Liver (tissue), 9 donors: ENCODE data around the gene UCHL3. TPM values are rescaled to one million over a fixed set of nuclear protein-coding genes. Genes with fewer than 3 reads are reported as not detected.
A peak's percentile ranks its signal among the peaks of the same experiment; 100 is the strongest.

ENCODE experiments used
- DNase-seq: peaks from one replicate; pipeline ENCODE4 v3.0.0-alpha.2; 2017; ENCODE audit warnings: low spot score
- H3K27ac ChIP-seq, 2 donors: one replicate each; pipeline ENCODE4 v1.7.0; 2013; ENCODE audit warnings: inconsistent platforms in 2 of 2, low read length in 2 of 2, control low read depth in 1 of 2, low read depth in 1 of 2, mild to moderate bottlenecking in 1 of 2
- H3K27me3 ChIP-seq, 4 donors: one replicate each; pipeline versions ENCODE4 v1.6.1 to v1.7.0; 2013; ENCODE audit warnings: low read length in 3 of 4, inconsistent platforms in 1 of 4, mild to moderate bottlenecking in 1 of 4, moderate library complexity in 1 of 4; ENCODE audit not compliant: control insufficient read depth in 4 of 4, insufficient read depth in 4 of 4
- H3K36me3 ChIP-seq, 4 donors: one replicate each; pipeline versions ENCODE4 v1.6.1 to v1.7.0; 2013; ENCODE audit warnings: low read length in 3 of 4, mild to moderate bottlenecking in 3 of 4, low read depth in 1 of 4, moderate library complexity in 1 of 4; ENCODE audit not compliant: control insufficient read depth in 4 of 4, insufficient read depth in 3 of 4
- H3K4me1 ChIP-seq, 4 donors: one replicate each; pipeline versions ENCODE4 v1.6.1 to v1.7.0; 2013; ENCODE audit warnings: low read length in 3 of 4, mild to moderate bottlenecking in 3 of 4, moderate library complexity in 1 of 4; ENCODE audit not compliant: control insufficient read depth in 4 of 4, insufficient read depth in 4 of 4
- H3K4me3 ChIP-seq, 3 donors: one replicate each; pipeline versions ENCODE4 v1.6.1 to v1.7.0; 2013; ENCODE audit warnings: low read length in 3 of 3, control low read depth in 1 of 3, low read depth in 1 of 3, mild to moderate bottlenecking in 1 of 3
- H3K9ac ChIP-seq, 2 donors: one replicate each; pipeline ENCODE4 v1.7.0; 2013; ENCODE audit warnings: low read length in 2 of 2, mild to moderate bottlenecking in 2 of 2, moderate library complexity in 2 of 2, control low read depth in 1 of 2, low read depth in 1 of 2
- H3K9me3 ChIP-seq, 4 donors: one replicate each; pipeline versions ENCODE4 v1.6.1 to v1.7.0; 2013; ENCODE audit warnings: low read length in 3 of 4; ENCODE audit not compliant: control insufficient read depth in 4 of 4
- EGR1 ChIP-seq, 2 donors: IDR thresholded peaks; 2 replicates each; pipeline ENCODE4 v1.6.1; 2016 to 2018; ENCODE audit warnings: antibody characterized with exemption in 2 of 2, low read depth in 2 of 2
- FOXA1 ChIP-seq: IDR thresholded peaks from 2 replicates; pipeline ENCODE4 v1.6.1; 2016; ENCODE audit warnings: antibody characterized with exemption
- FOXA2 ChIP-seq: IDR thresholded peaks from 2 replicates; pipeline ENCODE4 v1.6.1; 2016; ENCODE audit warnings: antibody characterized with exemption
- GABPA ChIP-seq, 2 donors: IDR thresholded peaks in 1 of 2; conservative IDR thresholded peaks in 1 of 2; 2 replicates each; pipeline ENCODE4 v1.6.1; 2016; ENCODE audit warnings: antibody characterized with exemption in 2 of 2, mild to moderate bottlenecking in 1 of 2, moderate library complexity in 1 of 2
- HNF4A ChIP-seq, 2 donors: conservative IDR thresholded peaks; 2 replicates each; pipeline ENCODE4 v1.6.1; 2016; ENCODE audit warnings: antibody characterized with exemption in 2 of 2, mild to moderate bottlenecking in 2 of 2
- HNF4G ChIP-seq: IDR thresholded peaks from 2 replicates; pipeline ENCODE4 v1.6.1; 2016; ENCODE audit warnings: antibody characterized with exemption
- JUND ChIP-seq, 2 donors: IDR thresholded peaks; 2 replicates each; pipeline ENCODE4 v1.6.1; 2016; ENCODE audit warnings: antibody characterized with exemption in 2 of 2
- NR2F2 ChIP-seq: IDR thresholded peaks from 2 replicates; pipeline ENCODE4 v1.6.1; 2016; ENCODE audit warnings: antibody characterized with exemption
- RAD21 ChIP-seq, 2 donors: IDR thresholded peaks; 2 replicates each; pipeline ENCODE4 v1.6.1; 2016; ENCODE audit warnings: antibody characterized with exemption in 2 of 2, mild to moderate bottlenecking in 2 of 2
- RXRA ChIP-seq, 2 donors: IDR thresholded peaks; 2 replicates each; pipeline ENCODE4 v1.6.1; 2017 to 2018; ENCODE audit warnings: antibody characterized with exemption in 2 of 2, mild to moderate bottlenecking in 1 of 2
- SP1 ChIP-seq: IDR thresholded peaks from 2 replicates; pipeline ENCODE4 v1.6.1; 2018; ENCODE audit warnings: antibody characterized with exemption, mild to moderate bottlenecking
- TAF1 ChIP-seq: conservative IDR thresholded peaks from 2 replicates; pipeline ENCODE4 v1.6.1; 2016; ENCODE audit warnings: antibody characterized with exemption, mild to moderate bottlenecking
- YY1 ChIP-seq: IDR thresholded peaks from 2 replicates; pipeline ENCODE4 v1.6.1; 2016; ENCODE audit warnings: antibody characterized with exemption, mild to moderate bottlenecking
- WGBS: extraction: QIAGEN DNeasy Blood & Tissue Kit; methylation state at CpG from one replicate; pipeline ENCODE4 v1.1.7; 2013; 5-methylcytosine and 5-hydroxymethylcytosine counted together
- polyA plus RNA-seq, 2 donors: library from polyadenylated mRNA; stranded (reverse) in 1 of 2; unstranded in 1 of 2; fragments of 200-250 nt in 1 of 2; fragments of >200 nt in 1 of 2; fragmentation: Nextera tagmentation in 1 of 2; extraction: Ambion mirVana in 1 of 2; gene quantifications; one replicate each; pipeline versions ENCODE4 v1.2.1 to v1.2.3, GENCODE V29; 2013 to 2015
- total RNA-seq, 2 donors: library from RNA; depleted of rRNA; stranded (reverse); fragments of >200 nt; gene quantifications; one replicate each; pipeline ENCODE4 v1.2.3, GENCODE V29; 2014
- TF ChIP-seq, protein P1 (sequence below): fragments of 150-350 bp; IDR thresholded peaks from 2 replicates; pipeline ENCODE4 v1.5.1; 2017; ENCODE audit warnings: improper control_type of control experiment, low read depth, low read length; ENCODE audit not compliant: missing input control
- TF ChIP-seq, protein P2 (sequence below): IDR thresholded peaks from 2 replicates; pipeline ENCODE4 v1.6.1; 2016; ENCODE audit warnings: antibody characterized with exemption
- TF ChIP-seq, protein P3 (sequence below): IDR thresholded peaks from 2 replicates; pipeline ENCODE4 v1.6.1; 2016; ENCODE audit warnings: antibody characterized with exemption
- TF ChIP-seq, protein P4 (sequence below): IDR thresholded peaks from 2 replicates; pipeline ENCODE4 v1.6.1; 2016; ENCODE audit warnings: antibody characterized with exemption, mild to moderate bottlenecking
- TF ChIP-seq, protein P5 (sequence below): IDR thresholded peaks from 2 replicates; pipeline ENCODE4 v1.6.1; 2016; ENCODE audit warnings: antibody characterized with exemption
- donor health status: healthy.
- donor health status: healthy.
- donor health status: healthy.
- donor health status: healthy.
- donor health status: healthy.

Gene UCHL3
- total and polyA plus RNA-seq, 4 donors, result 13.1 to 55.8 (median 19.7) TPM

DNA sequence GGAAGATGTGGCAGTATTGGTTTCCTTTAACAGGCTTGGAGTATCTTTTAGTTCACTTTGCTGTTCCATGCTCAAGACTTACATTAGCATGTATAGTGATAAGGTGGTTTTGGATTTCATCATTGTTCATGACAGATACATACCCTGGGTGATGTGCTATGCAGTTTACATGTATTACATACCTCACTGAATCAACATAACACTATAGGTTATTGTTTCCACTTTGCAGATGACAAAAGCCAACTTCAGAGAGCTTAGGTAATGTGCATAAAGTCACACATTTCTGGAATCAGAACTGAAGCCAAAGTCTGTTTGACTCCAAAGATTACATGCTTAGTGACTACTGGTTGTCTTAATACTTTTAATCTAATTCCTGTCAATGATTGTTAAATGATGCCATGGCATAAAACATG is 19.0 kb upstream of the UCHL3 start:
- no peak for DNase-seq
- Histone ChIP-seq H3K4me3 (no peak overlapping the region), H3K9me3 (no peaks in the 10 kb centered on the region), H3K36me3 (peaks cover 0 to 5% (median 2%) of the 10 kb centered on the region in 4 donors), H3K4me1 (peaks cover 0 to 17% (median 4%) of the 10 kb centered on the region in 4 donors), H3K9ac (no peak overlapping the region), H3K27ac (no peak overlapping the region), H3K27me3 (no peaks in the 10 kb centered on the region)
- TF ChIP-seq RAD21 (IDR thresholded peaks at IDR 0.05) (peak in 1 of 2 donors; percentile 17), NR2F2 (no peak), HNF4G (peak; percentile 23), SP1 (peak; percentile 75), EGR1 (IDR thresholded peaks at IDR 0.05; ENCODE audit: low read depth in 2 of 2) (no peak), RXRA (IDR thresholded peaks at IDR 0.05) (peak in 1 of 2 donors; percentile 29), HNF4A (conservative IDR thresholded peaks at IDR 0.05) (peak; percentile 74 to 86)

DNA sequence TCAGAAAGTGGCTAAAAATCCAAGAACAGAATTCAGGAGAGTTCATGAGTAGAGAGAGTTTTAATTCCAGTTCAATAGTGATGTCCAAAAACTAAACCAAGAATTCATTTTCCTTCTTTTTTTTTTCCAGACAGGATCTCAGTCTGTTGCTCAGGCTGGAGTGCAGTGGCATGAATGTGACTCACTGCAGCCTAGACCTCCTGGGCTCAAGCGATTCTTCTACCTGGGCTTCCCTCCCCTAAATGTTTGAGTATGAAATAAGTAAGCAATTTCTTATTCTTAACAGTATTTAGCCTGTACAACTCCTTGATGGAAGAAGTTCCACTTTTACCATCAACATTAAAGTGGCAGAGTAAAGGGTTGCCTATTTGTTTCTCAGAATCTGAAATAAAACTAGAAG is 15.7 kb upstream of the UCHL3 start:
- H3K36me3 ChIP-seq, result no peaks in the 10 kb centered on the region
- peaks cover 0 to 32% (median 14%) of the 10 kb centered on the region in 4 donors for H3K4me1 ChIP-seq
- DNase-seq, result no peak
- H3K27ac ChIP-seq, result no peak overlapping the region
- H3K4me3 ChIP-seq, result no peak overlapping the region
- no peak overlapping the region for H3K9ac ChIP-seq
- WGBS, result 97% methylated on average over 1 of the region's 1 CpG
- H3K9me3 ChIP-seq, result no peaks in the 10 kb centered on the region
- TF ChIP-seq HNF4A (conservative IDR thresholded peaks at IDR 0.05) (no peak), FOXA2 (no peak), RXRA (IDR thresholded peaks at IDR 0.05) (no peak), HNF4G (no peak), RAD21 (IDR thresholded peaks at IDR 0.05) (no peak)
- TF ChIP-seq, protein P1, sequence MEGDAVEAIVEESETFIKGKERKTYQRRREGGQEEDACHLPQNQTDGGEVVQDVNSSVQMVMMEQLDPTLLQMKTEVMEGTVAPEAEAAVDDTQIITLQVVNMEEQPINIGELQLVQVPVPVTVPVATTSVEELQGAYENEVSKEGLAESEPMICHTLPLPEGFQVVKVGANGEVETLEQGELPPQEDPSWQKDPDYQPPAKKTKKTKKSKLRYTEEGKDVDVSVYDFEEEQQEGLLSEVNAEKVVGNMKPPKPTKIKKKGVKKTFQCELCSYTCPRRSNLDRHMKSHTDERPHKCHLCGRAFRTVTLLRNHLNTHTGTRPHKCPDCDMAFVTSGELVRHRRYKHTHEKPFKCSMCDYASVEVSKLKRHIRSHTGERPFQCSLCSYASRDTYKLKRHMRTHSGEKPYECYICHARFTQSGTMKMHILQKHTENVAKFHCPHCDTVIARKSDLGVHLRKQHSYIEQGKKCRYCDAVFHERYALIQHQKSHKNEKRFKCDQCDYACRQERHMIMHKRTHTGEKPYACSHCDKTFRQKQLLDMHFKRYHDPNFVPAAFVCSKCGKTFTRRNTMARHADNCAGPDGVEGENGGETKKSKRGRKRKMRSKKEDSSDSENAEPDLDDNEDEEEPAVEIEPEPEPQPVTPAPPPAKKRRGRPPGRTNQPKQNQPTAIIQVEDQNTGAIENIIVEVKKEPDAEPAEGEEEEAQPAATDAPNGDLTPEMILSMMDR, result no peak
- H3K27me3 ChIP-seq, result no peaks in the 10 kb centered on the region

DNA sequence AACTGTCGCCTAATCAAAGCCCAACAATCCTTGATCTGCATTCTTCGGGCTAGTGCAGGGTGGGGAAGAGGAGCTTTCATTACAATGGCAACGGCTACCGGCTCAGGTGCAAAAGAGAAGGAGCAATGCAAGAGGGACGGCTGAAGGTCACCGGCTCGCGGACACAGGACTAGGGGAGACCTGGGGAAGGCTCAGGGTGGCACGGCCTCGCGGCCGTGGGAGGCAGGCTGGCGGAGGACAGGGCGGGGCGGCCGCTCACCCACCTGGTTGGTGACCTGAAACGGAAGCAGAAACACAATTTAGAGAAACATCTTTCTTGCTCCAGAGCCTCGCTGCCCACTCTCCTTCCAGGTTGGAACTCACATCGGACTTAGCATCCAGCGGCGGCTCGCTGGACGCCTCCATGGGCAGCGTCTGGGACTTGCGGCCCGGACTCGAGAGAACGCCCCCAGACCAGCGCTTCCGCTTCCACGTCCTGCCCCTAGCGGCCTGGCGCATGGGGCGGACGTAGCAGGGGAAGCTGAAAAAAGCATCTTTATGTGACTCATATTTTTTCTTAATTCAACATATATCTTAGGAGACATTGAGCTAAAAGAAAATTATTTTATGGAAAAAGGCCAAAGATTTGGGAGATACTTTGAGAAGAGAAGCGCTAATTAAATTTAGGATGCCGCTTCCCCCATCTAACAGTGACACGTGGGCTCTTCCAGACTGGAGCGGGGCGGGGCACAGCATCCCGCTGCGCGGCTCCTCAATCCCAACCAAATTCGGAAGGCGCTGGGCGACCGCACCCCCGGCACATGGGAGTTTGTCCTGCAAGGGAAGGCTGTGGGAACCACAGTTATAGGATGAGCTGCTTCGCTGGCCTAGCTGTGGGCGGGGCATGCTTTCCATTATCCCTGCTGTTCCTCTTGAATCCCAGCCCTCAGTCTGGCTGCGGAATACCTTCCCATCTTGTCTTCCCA is 11.9 kb upstream of the UCHL3 start, which contains the start of gene COMMD6:
Gene COMMD6 (minus strand): TSS at position 441 of the 965 bp plus-strand sequence. CDS start 36 bp downstream, at position 405.
- Histone ChIP-seq H3K9me3 (no peaks in the 10 kb centered on the region), H3K4me3 (peak within 1 kb of the TSS; percentile 64 to 83 (median 71)), H3K4me1 (peaks cover 0 to 15% (median 10%) of the 10 kb centered on the region in 4 donors), H3K27ac (peak within 1 kb of the TSS; percentile 63), H3K9ac (peak within 1 kb of the TSS; percentile 12 to 89), H3K36me3 (no peaks in the 10 kb centered on the region), H3K27me3 (no peaks in the 10 kb centered on the region)
- DNase-seq, result peak; percentile 77
- under 1% methylated on average over 51 of the region's 51 CpGs for WGBS
- TF ChIP-seq TAF1 (peak; percentile 68), HNF4A (conservative IDR thresholded peaks at IDR 0.05) (peak; percentile 19 to 52), GABPA (IDR thresholded peaks at IDR 0.05 in 1 of 2, conservative IDR thresholded peaks at IDR 0.05 in 1 of 2) (peak; percentile 54 to 79), FOXA2 (no peak), RAD21 (IDR thresholded peaks at IDR 0.05) (peak; percentile 40 to 43), RXRA (IDR thresholded peaks at IDR 0.05) (peak in 1 of 2 donors; percentile 25), NR2F2 (peak; percentile 64), YY1 (peak; percentile 81), EGR1 (IDR thresholded peaks at IDR 0.05; ENCODE audit: low read depth in 2 of 2) (peak; percentile 50 to 90), JUND (IDR thresholded peaks at IDR 0.05) (peak in 1 of 2 donors; percentile 82), SP1 (peak; percentile 74), FOXA1 (no peak), HNF4G (no peak)
- TF ChIP-seq, protein P2, sequence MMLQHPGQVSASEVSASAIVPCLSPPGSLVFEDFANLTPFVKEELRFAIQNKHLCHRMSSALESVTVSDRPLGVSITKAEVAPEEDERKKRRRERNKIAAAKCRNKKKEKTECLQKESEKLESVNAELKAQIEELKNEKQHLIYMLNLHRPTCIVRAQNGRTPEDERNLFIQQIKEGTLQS, result no peak
- TF ChIP-seq, protein P3, sequence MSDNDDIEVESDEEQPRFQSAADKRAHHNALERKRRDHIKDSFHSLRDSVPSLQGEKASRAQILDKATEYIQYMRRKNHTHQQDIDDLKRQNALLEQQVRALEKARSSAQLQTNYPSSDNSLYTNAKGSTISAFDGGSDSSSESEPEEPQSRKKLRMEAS, result peak; percentile 79
- TF ChIP-seq, protein P4, sequence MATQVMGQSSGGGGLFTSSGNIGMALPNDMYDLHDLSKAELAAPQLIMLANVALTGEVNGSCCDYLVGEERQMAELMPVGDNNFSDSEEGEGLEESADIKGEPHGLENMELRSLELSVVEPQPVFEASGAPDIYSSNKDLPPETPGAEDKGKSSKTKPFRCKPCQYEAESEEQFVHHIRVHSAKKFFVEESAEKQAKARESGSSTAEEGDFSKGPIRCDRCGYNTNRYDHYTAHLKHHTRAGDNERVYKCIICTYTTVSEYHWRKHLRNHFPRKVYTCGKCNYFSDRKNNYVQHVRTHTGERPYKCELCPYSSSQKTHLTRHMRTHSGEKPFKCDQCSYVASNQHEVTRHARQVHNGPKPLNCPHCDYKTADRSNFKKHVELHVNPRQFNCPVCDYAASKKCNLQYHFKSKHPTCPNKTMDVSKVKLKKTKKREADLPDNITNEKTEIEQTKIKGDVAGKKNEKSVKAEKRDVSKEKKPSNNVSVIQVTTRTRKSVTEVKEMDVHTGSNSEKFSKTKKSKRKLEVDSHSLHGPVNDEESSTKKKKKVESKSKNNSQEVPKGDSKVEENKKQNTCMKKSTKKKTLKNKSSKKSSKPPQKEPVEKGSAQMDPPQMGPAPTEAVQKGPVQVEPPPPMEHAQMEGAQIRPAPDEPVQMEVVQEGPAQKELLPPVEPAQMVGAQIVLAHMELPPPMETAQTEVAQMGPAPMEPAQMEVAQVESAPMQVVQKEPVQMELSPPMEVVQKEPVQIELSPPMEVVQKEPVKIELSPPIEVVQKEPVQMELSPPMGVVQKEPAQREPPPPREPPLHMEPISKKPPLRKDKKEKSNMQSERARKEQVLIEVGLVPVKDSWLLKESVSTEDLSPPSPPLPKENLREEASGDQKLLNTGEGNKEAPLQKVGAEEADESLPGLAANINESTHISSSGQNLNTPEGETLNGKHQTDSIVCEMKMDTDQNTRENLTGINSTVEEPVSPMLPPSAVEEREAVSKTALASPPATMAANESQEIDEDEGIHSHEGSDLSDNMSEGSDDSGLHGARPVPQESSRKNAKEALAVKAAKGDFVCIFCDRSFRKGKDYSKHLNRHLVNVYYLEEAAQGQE, result no peak
- TF ChIP-seq, protein P5, sequence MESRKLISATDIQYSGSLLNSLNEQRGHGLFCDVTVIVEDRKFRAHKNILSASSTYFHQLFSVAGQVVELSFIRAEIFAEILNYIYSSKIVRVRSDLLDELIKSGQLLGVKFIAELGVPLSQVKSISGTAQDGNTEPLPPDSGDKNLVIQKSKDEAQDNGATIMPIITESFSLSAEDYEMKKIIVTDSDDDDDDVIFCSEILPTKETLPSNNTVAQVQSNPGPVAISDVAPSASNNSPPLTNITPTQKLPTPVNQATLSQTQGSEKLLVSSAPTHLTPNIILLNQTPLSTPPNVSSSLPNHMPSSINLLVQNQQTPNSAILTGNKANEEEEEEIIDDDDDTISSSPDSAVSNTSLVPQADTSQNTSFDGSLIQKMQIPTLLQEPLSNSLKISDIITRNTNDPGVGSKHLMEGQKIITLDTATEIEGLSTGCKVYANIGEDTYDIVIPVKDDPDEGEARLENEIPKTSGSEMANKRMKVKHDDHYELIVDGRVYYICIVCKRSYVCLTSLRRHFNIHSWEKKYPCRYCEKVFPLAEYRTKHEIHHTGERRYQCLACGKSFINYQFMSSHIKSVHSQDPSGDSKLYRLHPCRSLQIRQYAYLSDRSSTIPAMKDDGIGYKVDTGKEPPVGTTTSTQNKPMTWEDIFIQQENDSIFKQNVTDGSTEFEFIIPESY, result peak; percentile 22
